ENCODE data around the gene STAT5A. TPM values are rescaled to one million over a fixed set of nuclear protein-coding genes. Genes with fewer than 3 reads are reported as not detected.

STAT5A gene
- total RNA-seq, 1 experiment from 2014 or later, result 6.4 TPM

- Histone ChIP-seq H3K4me1 (ENCODE audit: insufficient read depth, low read length) (no peaks in the 10 kb centered on the region), H4K91ac (ENCODE audit: insufficient read length, low read depth, low read length) (no peak overlapping the region), H3K27ac (ENCODE audit: insufficient read length, low read depth, low read length) (no peak overlapping the region), H3K79me2 (ENCODE audit: insufficient read depth, low read length) (peaks cover 2% of the 10 kb centered on the region; the same call in 1 of the 2 replicates), H3K4me2 (ENCODE audit: insufficient read depth, insufficient read length, low read length) (no peak overlapping the region), H3T11ph (ENCODE audit: low read length) (no peak overlapping the region), H3K14ac (ENCODE audit: insufficient read depth, low read length) (no peak overlapping the region), H2AK5ac (ENCODE audit: insufficient read length, low read length) (no peak overlapping the region), H3K9ac (ENCODE audit: extremely low read depth, insufficient read length, low read length) (no peak overlapping the region), H3K18ac (ENCODE audit: insufficient read length, low read depth, low read length) (no peak overlapping the region), H2AFZ (ENCODE audit: low read length) (no peak overlapping the region), H2BK12ac (ENCODE audit: insufficient read length, low read depth, low read length) (no peak overlapping the region), H3K23ac (ENCODE audit: insufficient read length, low read depth, low read length) (no peak overlapping the region), H2BK120ac (ENCODE audit: low read depth, low read length, poor library complexity, severe bottlenecking) (no peak overlapping the region), H3K56ac (ENCODE audit: insufficient read length, low read depth, low read length) (no peak overlapping the region), H3K4ac (ENCODE audit: low read depth, low read length) (no peak overlapping the region), H3K23me2 (ENCODE audit: insufficient read length, low read depth, low read length, poor library complexity, severe bottlenecking) (no peaks in the 10 kb centered on the region), H2BK5ac (ENCODE audit: insufficient read length, low read length) (no peak overlapping the region), H2BK20ac (ENCODE audit: low read depth, low read length, poor library complexity, severe bottlenecking) (no peak overlapping the region), H4K8ac (replicated peaks; ENCODE audit: insufficient read length, low read depth, low read length) (no peak overlapping the region), H4K20me1 (ENCODE audit: control insufficient read depth, insufficient read depth, insufficient read length) (no peaks in the 10 kb centered on the region), H3K9me3 (ENCODE audit: control insufficient read depth, low read depth, low read length) (no peaks in the 10 kb centered on the region), H4K5ac (ENCODE audit: insufficient read length, low read depth, low read length) (no peak overlapping the region), H3K79me1 (ENCODE audit: insufficient read depth, low read depth, low read length, poor library complexity, severe bottlenecking) (no peaks in the 10 kb centered on the region), H2BK15ac (ENCODE audit: low read depth, low read length) (no peak overlapping the region), H3K27me3 (ENCODE audit: insufficient read depth, low read length) (no peaks in the 10 kb centered on the region)
- Mint-ChIP-seq H3K27ac (peak overlapping the region in 2 of 3 experiments; percentile 4 to 37; a peak in 2 of 7 replicates), H3K4me3 (no peak overlapping the region), H3K27me3 (ENCODE audit: low read depth) (no peaks in the 10 kb centered on the region), H3K9me3 (no peaks in the 10 kb centered on the region), H3K36me3 (ENCODE audit: insufficient read depth in 1 of 3, low read depth in 3 of 3) (peaks cover 0 to 3% (median 0%) of the 10 kb centered on the region in 3 experiments; a peak in 1 of 7 replicates), H3K4me1 (peaks cover 16 to 27% of the 10 kb centered on the region in 2 experiments)
- no peak for DNase-seq
- TF ChIP-seq, protein P1, sequence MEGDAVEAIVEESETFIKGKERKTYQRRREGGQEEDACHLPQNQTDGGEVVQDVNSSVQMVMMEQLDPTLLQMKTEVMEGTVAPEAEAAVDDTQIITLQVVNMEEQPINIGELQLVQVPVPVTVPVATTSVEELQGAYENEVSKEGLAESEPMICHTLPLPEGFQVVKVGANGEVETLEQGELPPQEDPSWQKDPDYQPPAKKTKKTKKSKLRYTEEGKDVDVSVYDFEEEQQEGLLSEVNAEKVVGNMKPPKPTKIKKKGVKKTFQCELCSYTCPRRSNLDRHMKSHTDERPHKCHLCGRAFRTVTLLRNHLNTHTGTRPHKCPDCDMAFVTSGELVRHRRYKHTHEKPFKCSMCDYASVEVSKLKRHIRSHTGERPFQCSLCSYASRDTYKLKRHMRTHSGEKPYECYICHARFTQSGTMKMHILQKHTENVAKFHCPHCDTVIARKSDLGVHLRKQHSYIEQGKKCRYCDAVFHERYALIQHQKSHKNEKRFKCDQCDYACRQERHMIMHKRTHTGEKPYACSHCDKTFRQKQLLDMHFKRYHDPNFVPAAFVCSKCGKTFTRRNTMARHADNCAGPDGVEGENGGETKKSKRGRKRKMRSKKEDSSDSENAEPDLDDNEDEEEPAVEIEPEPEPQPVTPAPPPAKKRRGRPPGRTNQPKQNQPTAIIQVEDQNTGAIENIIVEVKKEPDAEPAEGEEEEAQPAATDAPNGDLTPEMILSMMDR (conservative IDR thresholded peaks at IDR 0.05), result no peak
- WGBS (ENCODE audit: extremely low coverage, insufficient read length, low lambda C conversion rate), result no CpG with 5 or more reads among the region's 13 CpGs
These were observed 39.7 kb upstream of the STAT5A start for GRCh38 chr17:42248351-42249179.
